Osteocyte (in vitro differentiated cells): Measurements from ENCODE around the gene AFAP1. TPM values are rescaled to one million over a fixed set of nuclear protein-coding genes. Genes with fewer than 3 reads are reported as not detected.
"Not testable (repeated sequence)": the region's sequence is repeated elsewhere in the genome, so short reads cannot be mapped to it uniquely, and the experiment has no call there.

Experiments used
- DNase-seq: peaks from one replicate; pipeline ENCODE4 v3.0.0; 2021; ENCODE audit warnings: mixed read lengths; ENCODE audit not compliant: unreplicated experiment; ENCODE audit errors: extremely low spot score
- H3K27ac Mint-ChIP-seq: one replicate; pipeline ENCODE4 v1.8.0; 2021; ENCODE audit warnings: mild to moderate bottlenecking, mixed read lengths; ENCODE audit not compliant: unreplicated experiment
- H3K27me3 Mint-ChIP-seq: one replicate; pipeline ENCODE4 v1.8.0; 2021; ENCODE audit warnings: mixed read lengths; ENCODE audit not compliant: unreplicated experiment
- H3K36me3 Mint-ChIP-seq: one replicate; pipeline ENCODE4 v1.8.0; 2021; ENCODE audit warnings: mixed read lengths; ENCODE audit not compliant: unreplicated experiment
- H3K4me1 Mint-ChIP-seq: one replicate; pipeline ENCODE4 v1.8.0; 2021; ENCODE audit warnings: mixed read lengths; ENCODE audit not compliant: unreplicated experiment
- H3K4me3 Mint-ChIP-seq: one replicate; pipeline ENCODE4 v1.8.0; 2021; ENCODE audit warnings: mild to moderate bottlenecking, moderate library complexity, mixed read lengths; ENCODE audit not compliant: unreplicated experiment
- H3K9me3 Mint-ChIP-seq: one replicate; pipeline ENCODE4 v1.8.0; 2021; ENCODE audit warnings: mixed read lengths; ENCODE audit not compliant: unreplicated experiment
- total RNA-seq: library from RNA; stranded (reverse); gene quantifications from 2 replicates; pipeline ENCODE4 v1.2.1, GENCODE V29; 2021
- TF ChIP-seq, protein P1 (sequence below): fragments of 200-600 bp; sonication (generic); IDR thresholded peaks from 2 replicates; pipeline ENCODE4 v1.5.0; 2021; ENCODE audit warnings: antibody characterized with exemption, mild to moderate bottlenecking, moderate library complexity

AFAP1 gene
- total RNA-seq, 1 donor from 2014 or later: 66.9 TPM

DNA sequence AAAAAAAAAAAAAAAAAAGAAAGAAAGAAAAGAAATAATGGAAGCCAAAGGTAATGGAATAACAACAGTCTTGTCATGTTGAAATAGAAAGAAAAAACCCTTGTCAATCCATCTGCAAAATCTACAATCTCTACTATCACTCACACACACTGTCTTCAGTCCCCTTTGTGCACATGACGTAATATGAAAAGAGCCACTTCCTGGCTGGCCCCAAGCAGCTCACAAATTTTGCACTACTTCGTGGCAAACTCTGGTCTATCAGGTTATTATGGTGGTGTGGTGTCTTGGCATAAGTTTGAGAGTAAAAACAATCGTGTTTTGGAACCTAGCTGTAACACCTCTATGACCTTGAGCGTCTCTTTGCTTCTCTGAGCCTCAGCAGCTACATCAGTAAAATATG lies 8.3 kb upstream of the AFAP1 start:
- Mint-ChIP-seq H3K36me3 (no peaks in the 10 kb centered on the region), H3K4me3 (no peak overlapping the region), H3K27ac (no peak overlapping the region), H3K9me3 (no peaks in the 10 kb centered on the region), H3K4me1 (no peaks in the 10 kb centered on the region), H3K27me3 (peaks cover 8% of the 10 kb centered on the region)
- no peak for DNase-seq
- TF ChIP-seq, protein P1, sequence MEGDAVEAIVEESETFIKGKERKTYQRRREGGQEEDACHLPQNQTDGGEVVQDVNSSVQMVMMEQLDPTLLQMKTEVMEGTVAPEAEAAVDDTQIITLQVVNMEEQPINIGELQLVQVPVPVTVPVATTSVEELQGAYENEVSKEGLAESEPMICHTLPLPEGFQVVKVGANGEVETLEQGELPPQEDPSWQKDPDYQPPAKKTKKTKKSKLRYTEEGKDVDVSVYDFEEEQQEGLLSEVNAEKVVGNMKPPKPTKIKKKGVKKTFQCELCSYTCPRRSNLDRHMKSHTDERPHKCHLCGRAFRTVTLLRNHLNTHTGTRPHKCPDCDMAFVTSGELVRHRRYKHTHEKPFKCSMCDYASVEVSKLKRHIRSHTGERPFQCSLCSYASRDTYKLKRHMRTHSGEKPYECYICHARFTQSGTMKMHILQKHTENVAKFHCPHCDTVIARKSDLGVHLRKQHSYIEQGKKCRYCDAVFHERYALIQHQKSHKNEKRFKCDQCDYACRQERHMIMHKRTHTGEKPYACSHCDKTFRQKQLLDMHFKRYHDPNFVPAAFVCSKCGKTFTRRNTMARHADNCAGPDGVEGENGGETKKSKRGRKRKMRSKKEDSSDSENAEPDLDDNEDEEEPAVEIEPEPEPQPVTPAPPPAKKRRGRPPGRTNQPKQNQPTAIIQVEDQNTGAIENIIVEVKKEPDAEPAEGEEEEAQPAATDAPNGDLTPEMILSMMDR: no peak

DNA sequence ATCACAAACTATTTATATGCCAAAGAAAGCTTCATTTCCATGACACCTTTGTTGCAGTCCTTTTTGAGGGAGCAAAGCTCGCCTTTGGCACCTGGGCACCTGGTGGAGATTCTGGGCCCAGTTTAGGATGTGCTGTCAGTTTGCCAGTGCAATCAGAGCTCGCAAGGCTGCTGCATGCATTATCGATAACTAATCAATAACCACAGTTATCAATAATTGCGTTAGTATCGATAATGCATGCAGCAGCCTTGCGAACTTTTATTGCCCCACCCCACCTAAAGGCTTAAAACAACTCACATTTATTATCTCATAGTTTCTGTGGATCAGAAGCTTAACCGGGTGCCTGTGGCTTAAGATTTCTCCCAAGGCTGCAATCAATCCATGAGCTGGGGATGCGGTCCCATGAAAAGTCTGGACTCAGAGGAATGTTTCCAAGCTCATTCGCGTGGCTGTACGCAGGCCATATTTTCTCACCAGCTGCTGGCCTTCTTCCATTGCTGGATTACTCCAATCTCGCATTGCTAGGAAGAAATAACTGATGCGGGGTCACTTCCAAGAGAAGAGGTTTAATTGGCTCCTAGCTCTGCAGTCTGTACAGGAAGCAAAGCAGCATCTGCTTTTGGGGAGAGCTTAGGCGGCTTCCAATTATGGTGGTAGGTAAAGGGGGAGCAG lies 6.2 kb upstream of the AFAP1 start:
- Mint-ChIP-seq H3K9me3 (no peaks in the 10 kb centered on the region), H3K27ac (no peak overlapping the region), H3K36me3 (no peaks in the 10 kb centered on the region), H3K4me1 (peaks cover 6% of the 10 kb centered on the region), H3K27me3 (peaks cover 8% of the 10 kb centered on the region), H3K4me3 (no peak overlapping the region)
- TF ChIP-seq, protein P1: no peak
- no peak for DNase-seq

DNA sequence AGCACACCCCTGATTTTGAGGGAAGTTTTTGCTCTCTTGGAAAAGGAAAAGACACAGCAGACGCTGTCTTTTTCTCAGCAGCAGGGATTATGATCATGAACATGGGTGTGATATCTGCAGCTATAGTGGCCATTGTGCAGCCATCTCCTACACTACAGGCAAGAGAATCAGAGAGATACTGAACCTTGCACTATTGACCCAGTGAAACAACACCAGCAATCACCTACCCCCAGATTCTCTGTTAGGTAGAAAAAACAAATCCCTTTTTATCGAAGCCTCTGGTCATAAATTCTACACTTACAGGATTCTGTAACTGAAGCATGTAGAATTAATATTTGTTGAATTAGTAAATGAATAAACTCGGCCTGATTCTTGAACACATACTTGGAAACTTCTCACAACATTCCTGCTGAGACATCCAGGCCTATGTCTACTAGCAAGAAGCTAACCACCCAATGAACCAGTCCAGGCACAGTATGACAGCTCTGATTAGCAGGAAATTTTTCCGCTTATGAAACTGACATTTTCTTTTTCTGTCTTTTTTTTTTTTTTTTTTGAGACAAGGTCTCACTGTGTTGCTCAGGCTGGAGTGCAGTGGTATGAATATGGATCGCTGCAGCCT lies 5.0 kb upstream of the AFAP1 start:
- DNase-seq: no peak
- H3K9me3 Mint-ChIP-seq: no peaks in the 10 kb centered on the region
- peaks cover 11% of the 10 kb centered on the region for H3K4me1 Mint-ChIP-seq
- peaks cover 8% of the 10 kb centered on the region for H3K27me3 Mint-ChIP-seq
- no peaks in the 10 kb centered on the region for H3K36me3 Mint-ChIP-seq
- H3K27ac Mint-ChIP-seq: no peak overlapping the region
- H3K4me3 Mint-ChIP-seq: no peak overlapping the region
- TF ChIP-seq, protein P1: no peak

DNA sequence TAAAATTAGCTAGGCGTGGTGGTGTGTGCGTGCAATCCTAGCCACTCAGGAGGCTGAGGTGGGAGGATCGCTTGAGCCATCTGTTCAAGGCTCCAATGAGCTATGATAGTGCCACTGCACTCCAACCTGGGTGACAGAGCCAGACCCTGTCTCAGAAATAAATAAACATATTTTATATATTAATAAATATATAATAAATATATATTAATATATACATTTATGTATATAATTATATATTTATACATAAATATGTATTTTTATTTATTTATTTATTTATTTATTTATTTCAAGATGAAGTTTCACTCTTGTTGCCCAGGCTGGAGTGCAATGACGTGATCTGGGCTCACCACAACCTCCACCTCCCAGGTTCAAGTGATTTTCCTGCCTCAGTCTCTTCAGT lies 4.0 kb upstream of the AFAP1 start:
- not testable (repeated sequence) for DNase-seq, H3K27ac Mint-ChIP-seq, H3K27me3 Mint-ChIP-seq, H3K9me3 Mint-ChIP-seq, H3K36me3 Mint-ChIP-seq, H3K4me3 Mint-ChIP-seq
- peaks cover 11% of the 10 kb centered on the region for H3K4me1 Mint-ChIP-seq

DNA sequence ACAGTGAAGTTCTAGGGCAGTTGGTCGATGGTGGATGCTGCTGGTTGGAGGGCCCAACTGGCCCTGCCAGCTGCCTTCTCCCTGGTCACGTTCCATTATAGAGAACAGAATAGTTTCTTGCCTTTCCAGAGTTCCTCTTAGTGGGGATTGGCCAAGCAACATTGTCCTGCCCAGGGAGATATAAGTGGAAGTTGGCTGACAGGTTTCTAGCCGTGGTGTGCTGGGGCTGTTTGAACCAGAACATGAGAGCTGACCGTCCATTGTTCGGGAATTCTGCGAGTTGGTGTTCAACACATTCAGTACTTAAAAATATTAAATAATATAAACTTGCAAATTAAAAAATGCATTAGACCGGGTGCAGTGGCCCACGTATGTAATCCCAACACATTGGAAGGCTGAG lies 3.5 kb upstream of the AFAP1 start:
- H3K4me3 Mint-ChIP-seq: no peak overlapping the region
- no peak for DNase-seq
- H3K27ac Mint-ChIP-seq: no peak overlapping the region
- H3K4me1 Mint-ChIP-seq: peaks cover 12% of the 10 kb centered on the region
- H3K27me3 Mint-ChIP-seq: no peaks in the 10 kb centered on the region
- TF ChIP-seq, protein P1: no peak
- no peaks in the 10 kb centered on the region for H3K9me3 Mint-ChIP-seq
- no peaks in the 10 kb centered on the region for H3K36me3 Mint-ChIP-seq
